ENCODE measurements around the gene EDNRB. TPM values are rescaled to one million over a fixed set of nuclear protein-coding genes. Genes with fewer than 3 reads are reported as not detected.
A peak's percentile ranks its signal among the peaks of the same experiment; 100 is the strongest.

EDNRB gene
- total RNA-seq, 1 experiment from 2014 or later: 55.8 TPM

GRCh38 chr13:77952737-77953136, 34.1 kb upstream of the EDNRB start:
- Mint-ChIP-seq H3K9me3 (peaks cover 31% of the 10 kb centered on the region), H3K4me3 (no peak overlapping the region), H3K36me3 (peaks cover 16% of the 10 kb centered on the region; the same call in 1 of the 2 replicates), H3K27ac (peak overlapping the region; percentile 50; the same call in 1 of the 2 replicates), H3K27me3 (ENCODE audit: low read depth) (no peaks in the 10 kb centered on the region), H3K4me1 (peaks cover 19% of the 10 kb centered on the region)
- TF ChIP-seq RORB (CRISPR knock-in tag; IDR thresholded peaks at IDR 0.05): no peak
- no peak for TF ChIP-seq NFYB (CRISPR knock-in tag; conservative IDR thresholded peaks at IDR 0.05; ENCODE audit: low read depth)
- TF ChIP-seq SP1 (CRISPR knock-in tag; conservative IDR thresholded peaks at IDR 0.05): no peak
- ATAC-seq: peak; percentile 24; the same call in 1 of the 2 replicates
- CTCF ChIA-PET: no interaction called here
- DNase-seq (ENCODE audit: low spot score): no peak
- POLR2A ChIA-PET: no interaction called here

GRCh38 chr13:77952276-77952675, 33.6 kb upstream of the EDNRB start:
- ChIA-PET CTCF (no interaction called here), POLR2A (no interaction called here)
- DNase-seq (ENCODE audit: low spot score) (no peak), ATAC-seq (no peak)
- no peak for TF ChIP-seq IRF2 (CRISPR knock-in tag; IDR thresholded peaks at IDR 0.05; ENCODE audit: borderline replicate concordance, low read depth)
- TF ChIP-seq TEAD1 (CRISPR knock-in tag; IDR thresholded peaks at IDR 0.05): no peak
- no peak for TF ChIP-seq SOX15 (CRISPR knock-in tag; IDR thresholded peaks at IDR 0.05)
- TF ChIP-seq ZNF671 (CRISPR knock-in tag; IDR thresholded peaks at IDR 0.05): no peak
- no peak for TF ChIP-seq RORB (CRISPR knock-in tag; IDR thresholded peaks at IDR 0.05)
- TF ChIP-seq SMAD4 (CRISPR knock-in tag; IDR thresholded peaks at IDR 0.05): no peak
- no peak for TF ChIP-seq ETV6 (CRISPR knock-in tag; IDR thresholded peaks at IDR 0.05)
- TF ChIP-seq, protein P1, sequence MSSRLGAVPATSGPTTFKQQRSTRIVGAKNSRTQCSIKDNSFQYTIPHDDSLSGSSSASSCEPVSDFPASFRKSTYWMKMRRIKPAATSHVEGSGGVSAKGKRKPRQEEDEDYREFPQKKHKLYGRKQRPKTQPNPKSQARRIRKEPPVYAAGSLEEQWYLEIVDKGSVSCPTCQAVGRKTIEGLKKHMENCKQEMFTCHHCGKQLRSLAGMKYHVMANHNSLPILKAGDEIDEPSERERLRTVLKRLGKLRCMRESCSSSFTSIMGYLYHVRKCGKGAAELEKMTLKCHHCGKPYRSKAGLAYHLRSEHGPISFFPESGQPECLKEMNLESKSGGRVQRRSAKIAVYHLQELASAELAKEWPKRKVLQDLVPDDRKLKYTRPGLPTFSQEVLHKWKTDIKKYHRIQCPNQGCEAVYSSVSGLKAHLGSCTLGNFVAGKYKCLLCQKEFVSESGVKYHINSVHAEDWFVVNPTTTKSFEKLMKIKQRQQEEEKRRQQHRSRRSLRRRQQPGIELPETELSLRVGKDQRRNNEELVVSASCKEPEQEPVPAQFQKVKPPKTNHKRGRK (CRISPR knock-in tag; IDR thresholded peaks at IDR 0.05; ENCODE audit: borderline replicate concordance): no peak
- TF ChIP-seq ELF4 (CRISPR knock-in tag; IDR thresholded peaks at IDR 0.05; ENCODE audit: low read depth): no peak
- TF ChIP-seq SMAD3 (CRISPR knock-in tag; IDR thresholded peaks at IDR 0.05; ENCODE audit: borderline replicate concordance): no peak
- no peak for TF ChIP-seq ZNF232 (CRISPR knock-in tag; IDR thresholded peaks at IDR 0.05)
- TF ChIP-seq GABPB1 (CRISPR knock-in tag; IDR thresholded peaks at IDR 0.05): no peak
- TF ChIP-seq HMGA2 (CRISPR knock-in tag; IDR thresholded peaks at IDR 0.05): no peak
- TF ChIP-seq, protein P2, sequence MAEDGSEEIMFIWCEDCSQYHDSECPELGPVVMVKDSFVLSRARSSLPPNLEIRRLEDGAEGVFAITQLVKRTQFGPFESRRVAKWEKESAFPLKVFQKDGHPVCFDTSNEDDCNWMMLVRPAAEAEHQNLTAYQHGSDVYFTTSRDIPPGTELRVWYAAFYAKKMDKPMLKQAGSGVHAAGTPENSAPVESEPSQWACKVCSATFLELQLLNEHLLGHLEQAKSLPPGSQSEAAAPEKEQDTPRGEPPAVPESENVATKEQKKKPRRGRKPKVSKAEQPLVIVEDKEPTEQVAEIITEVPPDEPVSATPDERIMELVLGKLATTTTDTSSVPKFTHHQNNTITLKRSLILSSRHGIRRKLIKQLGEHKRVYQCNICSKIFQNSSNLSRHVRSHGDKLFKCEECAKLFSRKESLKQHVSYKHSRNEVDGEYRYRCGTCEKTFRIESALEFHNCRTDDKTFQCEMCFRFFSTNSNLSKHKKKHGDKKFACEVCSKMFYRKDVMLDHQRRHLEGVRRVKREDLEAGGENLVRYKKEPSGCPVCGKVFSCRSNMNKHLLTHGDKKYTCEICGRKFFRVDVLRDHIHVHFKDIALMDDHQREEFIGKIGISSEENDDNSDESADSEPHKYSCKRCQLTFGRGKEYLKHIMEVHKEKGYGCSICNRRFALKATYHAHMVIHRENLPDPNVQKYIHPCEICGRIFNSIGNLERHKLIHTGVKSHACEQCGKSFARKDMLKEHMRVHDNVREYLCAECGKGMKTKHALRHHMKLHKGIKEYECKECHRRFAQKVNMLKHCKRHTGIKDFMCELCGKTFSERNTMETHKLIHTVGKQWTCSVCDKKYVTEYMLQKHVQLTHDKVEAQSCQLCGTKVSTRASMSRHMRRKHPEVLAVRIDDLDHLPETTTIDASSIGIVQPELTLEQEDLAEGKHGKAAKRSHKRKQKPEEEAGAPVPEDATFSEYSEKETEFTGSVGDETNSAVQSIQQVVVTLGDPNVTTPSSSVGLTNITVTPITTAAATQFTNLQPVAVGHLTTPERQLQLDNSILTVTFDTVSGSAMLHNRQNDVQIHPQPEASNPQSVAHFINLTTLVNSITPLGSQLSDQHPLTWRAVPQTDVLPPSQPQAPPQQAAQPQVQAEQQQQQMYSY (CRISPR knock-in tag; IDR thresholded peaks at IDR 0.05): no peak
- no peak for TF ChIP-seq IRF1 (CRISPR knock-in tag; IDR thresholded peaks at IDR 0.05)
- TF ChIP-seq, protein P3, sequence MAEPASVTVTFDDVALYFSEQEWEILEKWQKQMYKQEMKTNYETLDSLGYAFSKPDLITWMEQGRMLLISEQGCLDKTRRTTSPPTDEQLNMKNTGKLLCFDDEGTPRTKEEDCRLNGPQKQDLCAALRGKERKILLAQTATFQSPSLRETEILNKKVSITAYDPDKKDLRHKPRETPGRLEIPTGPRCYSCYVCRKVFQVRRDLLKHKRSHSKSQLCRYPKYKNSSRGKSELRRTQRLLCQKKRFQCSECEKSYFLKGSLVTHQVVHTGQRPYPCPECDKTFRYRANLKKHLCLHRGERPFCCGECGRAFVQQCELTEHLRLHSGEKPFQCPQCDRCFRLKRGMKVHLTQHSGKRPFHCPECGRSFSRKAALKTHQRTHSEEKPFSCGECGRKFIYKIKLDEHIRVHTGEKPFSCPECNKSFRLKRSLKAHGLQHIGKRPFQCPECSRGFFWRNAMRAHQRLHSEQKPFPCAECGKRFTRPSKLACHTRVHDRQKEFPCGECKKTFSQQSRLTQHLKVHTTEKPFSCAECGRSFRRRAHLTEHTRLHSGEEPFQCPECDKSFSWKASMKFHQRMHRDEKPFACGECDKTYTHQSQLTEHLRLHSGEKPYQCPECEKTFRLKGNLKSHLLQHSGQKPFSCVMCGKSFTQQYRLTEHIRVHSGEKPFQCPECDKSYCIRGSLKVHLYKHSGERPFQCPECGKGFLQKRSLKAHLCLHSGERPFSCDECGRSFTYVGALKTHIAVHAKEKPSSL (CRISPR knock-in tag; conservative IDR thresholded peaks at IDR 0.05): no peak
- no peak for TF ChIP-seq CREM (CRISPR knock-in tag; IDR thresholded peaks at IDR 0.05)
- TF ChIP-seq FOXP1 (CRISPR knock-in tag; IDR thresholded peaks at IDR 0.05; ENCODE audit: borderline replicate concordance): no peak
- no peak for TF ChIP-seq KAT7 (CRISPR knock-in tag; IDR thresholded peaks at IDR 0.05; ENCODE audit: borderline replicate concordance)
- no peaks in the 10 kb centered on the region for H3K27me3 Mint-ChIP-seq (ENCODE audit: low read depth)
- H3K27ac Mint-ChIP-seq: no peak overlapping the region
- H3K9me3 Mint-ChIP-seq: peaks cover 28% of the 10 kb centered on the region
- H3K4me1 Mint-ChIP-seq: peaks cover 19% of the 10 kb centered on the region
- no peak overlapping the region for H3K4me3 Mint-ChIP-seq
- peaks cover 13% of the 10 kb centered on the region; the same call in 1 of the 2 replicates for H3K36me3 Mint-ChIP-seq

All from WTC11 (cell line).